Sigmoid colon (tissue), 7 donors: ENCODE measurements around the gene TCF3. TPM values are rescaled to one million over a fixed set of nuclear protein-coding genes. Genes with fewer than 3 reads are reported as not detected.

Source experiments
- DNase-seq: peaks from one replicate; pipeline ENCODE4 v3.0.0-alpha.2; 2019
- H3K27ac ChIP-seq, 4 donors: fragments of 200-600 bp; sonication (generic); one replicate each; pipeline ENCODE4 v1.5.1; 2016 to 2019; ENCODE audit warnings: mild to moderate bottlenecking in 1 of 4
- H3K27me3 ChIP-seq, 3 donors: fragments of 200-600 bp; sonication (generic); one replicate each; pipeline ENCODE4 v1.5.1; 2019; ENCODE audit warnings: mild to moderate bottlenecking in 1 of 3
- H3K36me3 ChIP-seq, 4 donors: fragments of 200-600 bp; sonication (generic); one replicate each; pipeline ENCODE4 v1.5.1; 2016 to 2019
- H3K4me1 ChIP-seq, 4 donors: fragments of 200-600 bp; sonication (generic); one replicate each; pipeline ENCODE4 v1.5.1; 2017 to 2019
- H3K4me3 ChIP-seq, 4 donors: fragments of 200-600 bp; sonication (generic); one replicate each; pipeline ENCODE4 v1.5.1; 2017 to 2019; ENCODE audit warnings: mild to moderate bottlenecking in 2 of 4, moderate library complexity in 1 of 4
- H3K9me3 ChIP-seq, 4 donors: fragments of 200-600 bp in 3 of 4; sonication (generic) in 3 of 4; one replicate each; pipeline versions ENCODE4 v1.5.1 to v1.6.1; 2013 to 2019
- EP300 ChIP-seq, 4 donors: sonication (generic); formaldehyde crosslinking; IDR thresholded peaks; one replicate each; pipeline ENCODE4 v1.6.1; 2017; ENCODE audit warnings: antibody characterized with exemption in 4 of 4
- POLR2A ChIP-seq, 2 donors: fragments of 450-650 bp; IDR thresholded peaks; one replicate each; pipeline ENCODE4 v1.6.1; 2016; ENCODE audit warnings: antibody characterized with exemption in 2 of 2, mild to moderate bottlenecking in 2 of 2, moderate library complexity in 2 of 2
- POLR2AphosphoS5 ChIP-seq, 4 donors: sonication (generic); formaldehyde crosslinking; IDR thresholded peaks; one replicate each; pipeline ENCODE4 v1.6.1; 2017; ENCODE audit warnings: antibody characterized with exemption in 4 of 4
- WGBS, 2 donors: extraction: QIAGEN DNeasy Blood & Tissue Kit; methylation state at CpG; one replicate each; pipeline ENCODE4 v1.1.7; 2013; 5-methylcytosine and 5-hydroxymethylcytosine counted together
- intact Hi-C: fragments of 100-400 bp; cut with DNase I; formaldehyde crosslinking; loops from one replicate; pipeline ENCODE4 v1.15.1; 2023
- polyA plus RNA-seq, 3 donors: library from polyadenylated mRNA; stranded (reverse); fragments of 200-250 nt; gene quantifications; one replicate each; pipeline ENCODE4 v1.2.3, GENCODE V29; 2013
- total RNA-seq, 4 donors: library from RNA; depleted of rRNA; stranded (reverse); fragments of >200 nt; gene quantifications; one replicate each; pipeline ENCODE4 v1.1.0, GENCODE V29; 2016
- TF ChIP-seq, protein P1 (sequence below), 4 experiments: fragments of 450-650 bp in 3 of 4; fragments of 200-600 bp in 1 of 4; IDR thresholded peaks; one replicate each; pipeline ENCODE4 v1.5.1; 2016 to 2019; ENCODE audit warnings: antibody characterized with exemption in 4 of 4, mild to moderate bottlenecking in 3 of 4, moderate library complexity in 2 of 4
- donor health status: healthy with polysubstance abuse.
- donor health status: Bipolar disorder and iron deficiency.
- donor health status: healthy.

TCF3 gene
- total RNA-seq, result 10 to 100 TPM; 29.6 to 50.2 (median 31.8) TPM
- 10 to 100 TPM; 18.6 to 66.9 (median 28.4) TPM for polyA plus RNA-seq

GRCh38 chr19:1652471-1653299 is at the start of gene TCF3:
TSS of gene TCF3 (minus strand) at chr19:1652615. CDS start at chr19:1650248, 2,367 bp downstream.
- TF ChIP-seq POLR2AphosphoS5 (IDR thresholded peaks at IDR 0.05) (peak; percentile 53 to 65 (median 62)), EP300 (IDR thresholded peaks at IDR 0.05) (peak in 1 of 4 donors; percentile 80), POLR2A (IDR thresholded peaks at IDR 0.05) (peak in 1 of 2 donors; percentile 23)
- TF ChIP-seq, protein P1, sequence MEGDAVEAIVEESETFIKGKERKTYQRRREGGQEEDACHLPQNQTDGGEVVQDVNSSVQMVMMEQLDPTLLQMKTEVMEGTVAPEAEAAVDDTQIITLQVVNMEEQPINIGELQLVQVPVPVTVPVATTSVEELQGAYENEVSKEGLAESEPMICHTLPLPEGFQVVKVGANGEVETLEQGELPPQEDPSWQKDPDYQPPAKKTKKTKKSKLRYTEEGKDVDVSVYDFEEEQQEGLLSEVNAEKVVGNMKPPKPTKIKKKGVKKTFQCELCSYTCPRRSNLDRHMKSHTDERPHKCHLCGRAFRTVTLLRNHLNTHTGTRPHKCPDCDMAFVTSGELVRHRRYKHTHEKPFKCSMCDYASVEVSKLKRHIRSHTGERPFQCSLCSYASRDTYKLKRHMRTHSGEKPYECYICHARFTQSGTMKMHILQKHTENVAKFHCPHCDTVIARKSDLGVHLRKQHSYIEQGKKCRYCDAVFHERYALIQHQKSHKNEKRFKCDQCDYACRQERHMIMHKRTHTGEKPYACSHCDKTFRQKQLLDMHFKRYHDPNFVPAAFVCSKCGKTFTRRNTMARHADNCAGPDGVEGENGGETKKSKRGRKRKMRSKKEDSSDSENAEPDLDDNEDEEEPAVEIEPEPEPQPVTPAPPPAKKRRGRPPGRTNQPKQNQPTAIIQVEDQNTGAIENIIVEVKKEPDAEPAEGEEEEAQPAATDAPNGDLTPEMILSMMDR (IDR thresholded peaks at IDR 0.05), result no peak
- peaks cover 0 to under 1% (median 0%) of the 10 kb centered on the region in 3 donors for H3K27me3 ChIP-seq
- 0 to 1% methylated on average over 107 of the region's 107 CpGs for WGBS, 2 donors
- no peaks in the 10 kb centered on the region for H3K9me3 ChIP-seq
- peak within 1 kb of the TSS; percentile 97 to 99 (median 99) for H3K27ac ChIP-seq
- intact Hi-C loops, result no loop called here
- DNase-seq, result peak; percentile 99
- H3K4me1 ChIP-seq, result peaks cover 0 to 24% (median 17%) of the 10 kb centered on the region in 4 donors
- H3K36me3 ChIP-seq, result peaks cover 0 to 12% (median 0%) of the 10 kb centered on the region in 4 donors
- H3K4me3 ChIP-seq, result peak within 1 kb of the TSS; percentile 70 to 98 (median 97)

- Histone ChIP-seq H3K4me3 (no peak overlapping the region), H3K9me3 (no peaks in the 10 kb centered on the region), H3K4me1 (no peaks in the 10 kb centered on the region), H3K27me3 (peaks cover 17 to 49% (median 33%) of the 10 kb centered on the region in 3 donors), H3K36me3 (no peaks in the 10 kb centered on the region), H3K27ac (no peak overlapping the region)
- WGBS, 2 donors, result 22 to 27% methylated on average over 26 of the region's 26 CpGs
- no peak for DNase-seq
- TF ChIP-seq POLR2A (IDR thresholded peaks at IDR 0.05) (no peak), POLR2AphosphoS5 (IDR thresholded peaks at IDR 0.05) (no peak), EP300 (IDR thresholded peaks at IDR 0.05) (no peak)
- TF ChIP-seq, protein P1 (IDR thresholded peaks at IDR 0.05), result no peak
- intact Hi-C loops, result no loop called here
Observed at GRCh38 chr19:1700733-1701663, 48.6 kb upstream of the TCF3 start.

- H3K27me3 ChIP-seq, result peaks cover 17 to 46% (median 33%) of the 10 kb centered on the region in 3 donors
Observed at GRCh38 chr19:1699998-1700732, 47.8 kb upstream of the TCF3 start.

More at GRCh38 chr19:1699998-1700732, 47.8 kb upstream of the TCF3 start:
- H3K36me3 ChIP-seq, result no peaks in the 10 kb centered on the region
- H3K4me3 ChIP-seq, result no peak overlapping the region
- H3K27ac ChIP-seq, result no peak overlapping the region
- 38 to 65% methylated on average over 31 of the region's 31 CpGs for WGBS, 2 donors
- TF ChIP-seq POLR2AphosphoS5 (IDR thresholded peaks at IDR 0.05), result no peak
- TF ChIP-seq, protein P1 (IDR thresholded peaks at IDR 0.05), result no peak
- no peak for TF ChIP-seq POLR2A (IDR thresholded peaks at IDR 0.05)
- no peak for TF ChIP-seq EP300 (IDR thresholded peaks at IDR 0.05)
- H3K9me3 ChIP-seq, result no peaks in the 10 kb centered on the region
- intact Hi-C loops, result no loop called here
- H3K4me1 ChIP-seq, result no peaks in the 10 kb centered on the region
- peak; percentile 59 for DNase-seq
